Natural killer cell (primary cell): ENCODE measurements around the gene SLC10A4. TPM values are rescaled to one million over a fixed set of nuclear protein-coding genes. Genes with fewer than 3 reads are reported as not detected.
"Not testable (repeated sequence)": the region's sequence is repeated elsewhere in the genome, so short reads cannot be mapped to it uniquely, and the experiment has no call there.

ENCODE experiments used
- ATAC-seq, 3 donors: fragments of 150-1000 bp in 2 of 3; fragments of 200-7000 bp in 1 of 3; cut with Tn5 transposase; 1 replicate in 1 of 3; 2 replicates in 2 of 3; pipeline ENCODE4 v1.10.0; 2021; ENCODE audit warnings: mild to moderate bottlenecking in 2 of 3, moderate library complexity in 2 of 3
- DNase-seq, 2 donors: peaks; one replicate each; pipeline versions ENCODE4 v3.0.0 to v3.0.0-alpha.2; 2013 to 2021; ENCODE audit warnings: mixed read lengths in 1 of 2
- H3K27ac ChIP-seq: one replicate; pipeline ENCODE4 v1.5.1; 2013; ENCODE audit warnings: mild to moderate bottlenecking, low read length
- H3K27me3 ChIP-seq: one replicate; pipeline ENCODE4 v1.6.1; 2013; ENCODE audit warnings: low read length; ENCODE audit not compliant: control insufficient read depth, insufficient read depth
- H3K36me3 ChIP-seq: one replicate; pipeline ENCODE4 v1.6.1; 2013; ENCODE audit warnings: low read length; ENCODE audit not compliant: control insufficient read depth, insufficient read depth
- H3K4me1 ChIP-seq: one replicate; pipeline ENCODE4 v1.6.1; 2013; ENCODE audit warnings: low read length; ENCODE audit not compliant: control insufficient read depth, insufficient read depth
- H3K4me3 ChIP-seq: one replicate; pipeline ENCODE4 v1.5.1; 2013; ENCODE audit warnings: low read length
- H3K9me3 ChIP-seq: one replicate; pipeline ENCODE4 v1.6.1; 2013; ENCODE audit warnings: low read length; ENCODE audit not compliant: control insufficient read depth, insufficient read depth
- H3K27ac Mint-ChIP-seq, 2 donors: one replicate each; pipeline ENCODE4 v1.8.0; 2022; ENCODE audit warnings: mild to moderate bottlenecking in 2 of 2, mixed read lengths in 2 of 2, moderate library complexity in 1 of 2
- H3K27me3 Mint-ChIP-seq, 2 donors: one replicate each; pipeline ENCODE4 v1.8.0; 2022; ENCODE audit warnings: low read depth in 2 of 2, mixed read lengths in 2 of 2
- H3K36me3 Mint-ChIP-seq: one replicate; pipeline ENCODE4 v1.8.0; 2022; ENCODE audit warnings: mixed read lengths
- H3K4me1 Mint-ChIP-seq, 2 donors: one replicate each; pipeline ENCODE4 v1.8.0; 2022; ENCODE audit warnings: mixed read lengths in 2 of 2
- H3K4me3 Mint-ChIP-seq: one replicate; pipeline ENCODE4 v1.8.0; 2022; ENCODE audit warnings: mild to moderate bottlenecking, moderate library complexity, mixed read lengths
- H3K9me3 Mint-ChIP-seq, 2 donors: one replicate each; pipeline ENCODE4 v1.8.0; 2022; ENCODE audit warnings: mixed read lengths in 2 of 2
- CTCF ChIP-seq: fragments of 200-600 bp; IDR thresholded peaks from one replicate; pipeline ENCODE4 v1.8.0; 2022; ENCODE audit warnings: antibody characterized with exemption
- WGBS: methylation state at CpG from one replicate; pipeline ENCODE4 v1.1.7; 2013; ENCODE audit warnings: missing lambda C conversion rate; ENCODE audit not compliant: insufficient coverage; 5-methylcytosine and 5-hydroxymethylcytosine counted together
- intact Hi-C: fragments of 100-400 bp; cut with micrococcal nuclease; formaldehyde crosslinking; loops from one replicate; pipeline ENCODE4 v1.14.2; 2022
- total RNA-seq, 4 donors: library from RNA; stranded (reverse); fragments of 120-200 nt in 1 of 4; gene quantifications; one replicate each; pipeline versions ENCODE4 v1.2.3 to v1.2.4, GENCODE V29; 2013 to 2022

Gene SLC10A4
- total RNA-seq, 3 donors from 2014 or later (not counting 1 experiment from before 2014, with no cell fraction given) = 0.19 TPM; not detected in 2

- Mint-ChIP-seq H3K36me3 (no peaks in the 10 kb centered on the region), H3K4me3 (no peak overlapping the region), H3K27me3 (peaks cover 0 to 7% of the 10 kb centered on the region in 2 donors), H3K27ac (no peak overlapping the region), H3K9me3 (no peaks in the 10 kb centered on the region), H3K4me1 (no peaks in the 10 kb centered on the region)
- no peaks in the 10 kb centered on the region for H3K9me3 ChIP-seq
- no CpG with 5 or more reads among the region's 3 CpGs for WGBS
- H3K27me3 ChIP-seq = no peaks in the 10 kb centered on the region
- intact Hi-C loops = loop anchor here (5.0 kb wide), 1 partner anchor 517 kb away; no protein-coding TSS in a partner anchor
- ATAC-seq = no peak
- H3K36me3 ChIP-seq = no peaks in the 10 kb centered on the region
- peak in 1 of 2 donors; percentile 28 for DNase-seq
- no peaks in the 10 kb centered on the region for H3K4me1 ChIP-seq
- H3K4me3 ChIP-seq = no peak overlapping the region
- H3K27ac ChIP-seq = no peak overlapping the region
- peak; percentile 72 for TF ChIP-seq CTCF
Measured at GRCh38 chr4:48445704-48446103, 37.4 kb upstream of the SLC10A4 start.

GRCh38 chr4:48446642-48447041, 36.5 kb upstream of the SLC10A4 start:
- Histone ChIP-seq H3K4me1 (no peaks in the 10 kb centered on the region), H3K27me3 (no peaks in the 10 kb centered on the region), H3K4me3 (no peak overlapping the region), H3K27ac (no peak overlapping the region), H3K36me3 (no peaks in the 10 kb centered on the region), H3K9me3 (no peaks in the 10 kb centered on the region)
- Mint-ChIP-seq H3K9me3 (no peaks in the 10 kb centered on the region), H3K27me3 (peaks cover 0 to 4% of the 10 kb centered on the region in 2 donors), H3K4me1 (no peaks in the 10 kb centered on the region), H3K4me3 (no peak overlapping the region), H3K27ac (no peak overlapping the region), H3K36me3 (no peaks in the 10 kb centered on the region)
- intact Hi-C loops = loop anchor here (5.0 kb wide), 1 partner anchor 516 kb away; no protein-coding TSS in a partner anchor
- TF ChIP-seq CTCF = no peak
- DNase-seq (no peak), ATAC-seq (no peak)
- 100% methylated on average over 1 of the region's 1 CpG for WGBS

GRCh38 chr4:48449151-48449550, 34.0 kb upstream of the SLC10A4 start:
- H3K9me3 ChIP-seq = no peaks in the 10 kb centered on the region
- Mint-ChIP-seq H3K4me3 (no peak overlapping the region), H3K27ac (no peak overlapping the region), H3K36me3 (no peaks in the 10 kb centered on the region), H3K4me1 (no peaks in the 10 kb centered on the region), H3K27me3 (peaks cover 4 to 13% of the 10 kb centered on the region in 2 donors), H3K9me3 (no peaks in the 10 kb centered on the region)
- intact Hi-C loops = loop anchor here (5.0 kb wide), 1 partner anchor 513 kb away; no protein-coding TSS in a partner anchor
- no peak for TF ChIP-seq CTCF
- ATAC-seq = no peak
- 97% methylated on average over 5 of the region's 10 CpGs for WGBS
- no peaks in the 10 kb centered on the region for H3K36me3 ChIP-seq
- H3K4me3 ChIP-seq = no peak overlapping the region
- no peak overlapping the region for H3K27ac ChIP-seq
- no peak for DNase-seq
- H3K27me3 ChIP-seq = no peaks in the 10 kb centered on the region
- H3K4me1 ChIP-seq = no peaks in the 10 kb centered on the region

- H3K36me3 ChIP-seq = no peaks in the 10 kb centered on the region
- 90% methylated on average over 3 of the region's 3 CpGs for WGBS
- Mint-ChIP-seq H3K9me3 (no peaks in the 10 kb centered on the region), H3K4me1 (no peaks in the 10 kb centered on the region), H3K36me3 (no peaks in the 10 kb centered on the region), H3K27ac (no peak overlapping the region), H3K27me3 (peaks cover 10 to 21% of the 10 kb centered on the region in 2 donors), H3K4me3 (no peak overlapping the region)
- H3K4me3 ChIP-seq = no peak overlapping the region
- ATAC-seq (no peak), DNase-seq (no peak)
- H3K4me1 ChIP-seq = no peaks in the 10 kb centered on the region
- H3K27me3 ChIP-seq = no peaks in the 10 kb centered on the region
- TF ChIP-seq CTCF = no peak
- no peak overlapping the region for H3K27ac ChIP-seq
- intact Hi-C loops = no loop called here
- no peaks in the 10 kb centered on the region for H3K9me3 ChIP-seq
Measured at GRCh38 chr4:48450740-48451139, 32.4 kb upstream of the SLC10A4 start.

GRCh38 chr4:48451656-48452055, 31.5 kb upstream of the SLC10A4 start:
- H3K27me3 Mint-ChIP-seq = peaks cover 19 to 22% of the 10 kb centered on the region in 2 donors
- intact Hi-C loops, ATAC-seq, H3K4me3 ChIP-seq, H3K36me3 ChIP-seq, H3K9me3 Mint-ChIP-seq, H3K4me1 ChIP-seq, H3K36me3 Mint-ChIP-seq, H3K27me3 ChIP-seq, H3K9me3 ChIP-seq, H3K4me3 Mint-ChIP-seq, DNase-seq, H3K27ac Mint-ChIP-seq, H3K4me1 Mint-ChIP-seq, H3K27ac ChIP-seq: not testable (repeated sequence)
- 93% methylated on average over 3 of the region's 3 CpGs for WGBS
